Upper lobe of left lung (tissue), 4 donors: Measurements from ENCODE around the gene WDFY3.

Source experiments
- EP300 ChIP-seq, 4 donors: sonication (generic); formaldehyde crosslinking; IDR thresholded peaks; one replicate each; pipeline ENCODE4 v1.5.1; 2017; ENCODE audit warnings: antibody characterized with exemption in 4 of 4, control low read depth in 2 of 4
- POLR2A ChIP-seq, 4 donors: fragments of 450-650 bp; IDR thresholded peaks; one replicate each; pipeline ENCODE4 v1.5.1; 2016 to 2017; ENCODE audit warnings: antibody characterized with exemption in 4 of 4, mild to moderate bottlenecking in 2 of 4
- POLR2AphosphoS5 ChIP-seq, 2 donors: sonication (generic); formaldehyde crosslinking; IDR thresholded peaks; one replicate each; pipeline ENCODE4 v1.5.1; 2017; ENCODE audit warnings: antibody characterized with exemption in 2 of 2
- TF ChIP-seq, protein P1 (sequence below), 6 experiments: fragments of 450-650 bp in 4 of 6; fragments of 200-600 bp in 2 of 6; sonication (generic) in 2 of 6; IDR thresholded peaks; one replicate each; pipeline ENCODE4 v1.5.1; 2016 to 2019; ENCODE audit warnings: antibody characterized with exemption in 6 of 6

DNA sequence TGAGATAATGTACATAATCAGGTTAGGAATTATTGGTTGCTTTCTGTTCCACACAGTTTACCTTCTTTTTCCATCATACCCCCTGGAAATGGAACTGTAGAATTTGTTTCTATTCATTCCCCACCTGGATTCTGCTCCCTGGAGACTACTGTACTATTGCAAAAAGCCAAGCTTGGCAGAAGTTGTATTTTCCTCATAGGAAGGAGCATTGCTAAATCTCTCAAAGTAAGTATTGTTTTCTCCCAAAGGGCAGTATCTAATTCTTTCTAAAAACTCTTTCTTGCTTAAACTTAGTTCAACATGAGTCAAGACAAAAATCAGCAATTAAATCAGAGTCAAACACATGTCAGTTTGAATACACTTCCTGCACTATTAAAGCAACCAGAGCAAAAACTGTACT lies 247.4 kb downstream of the WDFY3 start:
- TF ChIP-seq, protein P1, sequence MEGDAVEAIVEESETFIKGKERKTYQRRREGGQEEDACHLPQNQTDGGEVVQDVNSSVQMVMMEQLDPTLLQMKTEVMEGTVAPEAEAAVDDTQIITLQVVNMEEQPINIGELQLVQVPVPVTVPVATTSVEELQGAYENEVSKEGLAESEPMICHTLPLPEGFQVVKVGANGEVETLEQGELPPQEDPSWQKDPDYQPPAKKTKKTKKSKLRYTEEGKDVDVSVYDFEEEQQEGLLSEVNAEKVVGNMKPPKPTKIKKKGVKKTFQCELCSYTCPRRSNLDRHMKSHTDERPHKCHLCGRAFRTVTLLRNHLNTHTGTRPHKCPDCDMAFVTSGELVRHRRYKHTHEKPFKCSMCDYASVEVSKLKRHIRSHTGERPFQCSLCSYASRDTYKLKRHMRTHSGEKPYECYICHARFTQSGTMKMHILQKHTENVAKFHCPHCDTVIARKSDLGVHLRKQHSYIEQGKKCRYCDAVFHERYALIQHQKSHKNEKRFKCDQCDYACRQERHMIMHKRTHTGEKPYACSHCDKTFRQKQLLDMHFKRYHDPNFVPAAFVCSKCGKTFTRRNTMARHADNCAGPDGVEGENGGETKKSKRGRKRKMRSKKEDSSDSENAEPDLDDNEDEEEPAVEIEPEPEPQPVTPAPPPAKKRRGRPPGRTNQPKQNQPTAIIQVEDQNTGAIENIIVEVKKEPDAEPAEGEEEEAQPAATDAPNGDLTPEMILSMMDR (IDR thresholded peaks at IDR 0.05): no peak
- no peak for TF ChIP-seq POLR2AphosphoS5 (IDR thresholded peaks at IDR 0.05)
- no peak for TF ChIP-seq POLR2A (IDR thresholded peaks at IDR 0.05)
- TF ChIP-seq EP300 (IDR thresholded peaks at IDR 0.05): no peak
